Thymus (tissue), 11 donors: ENCODE data around the gene DPP6. TPM values are rescaled to one million over a fixed set of nuclear protein-coding genes. Genes with fewer than 3 reads are reported as not detected.

Source experiments
- DNase-seq, 9 donors: peaks; one replicate each; pipeline ENCODE4 v3.0.0-alpha.2; 2013; ENCODE audit warnings: low spot score in 9 of 9, low read depth in 6 of 9, missing footprints in 1 of 9
- H3K27ac ChIP-seq, 2 donors: one replicate each; pipeline ENCODE4 v1.5.1; 2013; ENCODE audit warnings: control low read depth in 1 of 2, low read depth in 1 of 2, low read length in 1 of 2, mild to moderate bottlenecking in 1 of 2, moderate library complexity in 1 of 2
- H3K27me3 ChIP-seq, 2 donors: one replicate each; pipeline ENCODE4 v1.5.1; 2013; ENCODE audit warnings: low read length in 1 of 2; ENCODE audit not compliant: control insufficient read depth in 2 of 2, insufficient read depth in 1 of 2
- H3K36me3 ChIP-seq, 2 donors: one replicate each; pipeline ENCODE4 v1.5.1; 2013; ENCODE audit warnings: low read length in 1 of 2, mild to moderate bottlenecking in 1 of 2, moderate library complexity in 1 of 2; ENCODE audit not compliant: control insufficient read depth in 2 of 2, insufficient read depth in 2 of 2
- H3K4me1 ChIP-seq, 2 donors: one replicate each; pipeline ENCODE4 v1.5.1; 2013; ENCODE audit warnings: low read length in 2 of 2; ENCODE audit not compliant: control insufficient read depth in 2 of 2, insufficient read depth in 2 of 2
- H3K4me3 ChIP-seq, 2 donors: one replicate each; pipeline ENCODE4 v1.5.1; 2013; ENCODE audit warnings: low read length in 2 of 2, control low read depth in 1 of 2, mild to moderate bottlenecking in 1 of 2
- H3K9me3 ChIP-seq, 2 donors: one replicate each; pipeline ENCODE4 v1.5.1; 2013; ENCODE audit warnings: low read length in 1 of 2, mild to moderate bottlenecking in 1 of 2; ENCODE audit not compliant: control insufficient read depth in 2 of 2, insufficient read depth in 1 of 2
- WGBS: extraction: QIAGEN DNeasy Blood & Tissue Kit; methylation state at CpG from one replicate; pipeline ENCODE4 v1.1.7; 2013; 5-methylcytosine and 5-hydroxymethylcytosine counted together
- polyA plus RNA-seq: library from polyadenylated mRNA; stranded (reverse); fragments of 200-250 nt; gene quantifications from one replicate; pipeline ENCODE4 v1.2.3, GENCODE V29; 2013
- total RNA-seq: library from RNA; stranded (reverse); fragments of 120-200 nt; gene quantifications from one replicate; pipeline ENCODE4 v1.2.4, GENCODE V29; 2013
- donor health status: healthy.

DPP6 gene
- total and polyA plus RNA-seq, 2 donors: 0.75 to 4.5 TPM

DNA sequence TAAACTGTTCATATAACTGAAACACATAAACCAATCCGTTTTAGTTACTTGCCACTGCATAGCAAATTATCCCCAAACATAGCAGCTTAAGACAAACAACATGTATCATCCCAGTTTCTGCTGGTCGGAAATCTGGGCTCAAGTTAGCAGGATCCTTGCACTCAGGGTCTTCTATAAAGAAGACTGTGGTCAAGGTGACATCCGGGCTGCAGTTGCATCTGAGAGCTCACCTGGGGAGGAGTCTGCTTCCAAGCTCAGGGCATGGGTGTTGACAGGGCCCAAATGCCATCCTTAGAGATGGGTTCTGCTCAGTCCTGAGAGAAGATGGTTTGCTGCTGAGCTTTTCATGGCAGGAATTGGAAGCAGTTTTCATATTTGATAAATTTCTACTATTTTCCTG lies 519.6 kb downstream of the DPP6 start:
- Histone ChIP-seq H3K27me3 (no peaks in the 10 kb centered on the region), H3K4me1 (no peaks in the 10 kb centered on the region), H3K36me3 (no peaks in the 10 kb centered on the region), H3K27ac (no peak overlapping the region), H3K4me3 (no peak overlapping the region), H3K9me3 (peaks cover 7 to 9% of the 10 kb centered on the region in 2 donors)
- no peak for DNase-seq
- 89% methylated on average over 3 of the region's 3 CpGs for WGBS

DNA sequence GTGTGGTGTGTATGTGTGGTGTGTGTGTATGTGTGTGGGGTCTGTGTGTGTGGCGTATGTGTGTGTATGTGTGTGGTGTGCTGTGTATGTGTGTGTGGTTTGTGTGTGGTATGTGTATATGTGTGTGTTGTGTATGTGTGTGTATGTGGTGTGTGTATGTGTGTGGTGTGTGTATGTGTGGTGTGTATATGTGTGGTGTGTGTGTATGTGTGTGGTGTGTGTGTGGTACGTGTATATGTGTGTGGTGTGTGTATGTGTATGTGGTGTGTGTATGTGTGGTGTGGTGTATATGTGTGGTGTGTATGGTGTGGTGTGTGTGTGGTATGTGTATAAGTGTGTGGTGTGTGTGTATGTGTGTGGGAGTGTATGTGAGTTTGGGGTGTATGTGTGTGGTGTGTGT lies 522.0 kb downstream of the DPP6 start:
- no peak for DNase-seq
- Histone ChIP-seq H3K4me1 (no peaks in the 10 kb centered on the region), H3K9me3 (peaks cover 7 to 9% of the 10 kb centered on the region in 2 donors), H3K27me3 (no peaks in the 10 kb centered on the region), H3K36me3 (no peaks in the 10 kb centered on the region), H3K4me3 (no peak overlapping the region), H3K27ac (no peak overlapping the region)
- WGBS: 99% methylated on average over 2 of the region's 2 CpGs

DNA sequence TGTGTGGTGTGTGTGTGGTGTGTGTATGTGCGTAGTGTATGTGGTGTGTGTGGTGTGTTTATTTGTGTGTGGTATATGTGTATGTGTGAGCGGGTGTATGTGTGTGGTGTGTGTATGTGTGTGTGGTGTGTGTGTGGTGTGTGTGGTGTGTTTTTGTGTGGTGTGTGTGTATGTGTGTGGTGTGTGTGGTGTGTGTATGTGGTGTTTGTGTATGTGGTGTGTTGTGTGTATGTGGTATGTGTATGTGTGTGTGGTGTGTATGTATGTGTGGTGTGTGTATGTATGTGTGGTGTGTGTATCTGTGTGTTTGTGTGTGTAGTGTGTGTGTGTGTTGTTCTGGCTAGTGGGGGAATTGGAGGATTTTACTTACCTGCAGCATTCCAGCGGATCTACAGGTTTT lies 523.3 kb downstream of the DPP6 start:
- no peaks in the 10 kb centered on the region for H3K36me3 ChIP-seq
- H3K27ac ChIP-seq: no peak overlapping the region
- no peak overlapping the region for H3K4me3 ChIP-seq
- peaks cover 7 to 9% of the 10 kb centered on the region in 2 donors for H3K9me3 ChIP-seq
- H3K27me3 ChIP-seq: no peaks in the 10 kb centered on the region
- no peaks in the 10 kb centered on the region for H3K4me1 ChIP-seq
- no peak for DNase-seq
- 96% methylated on average over 3 of the region's 3 CpGs for WGBS

DNA sequence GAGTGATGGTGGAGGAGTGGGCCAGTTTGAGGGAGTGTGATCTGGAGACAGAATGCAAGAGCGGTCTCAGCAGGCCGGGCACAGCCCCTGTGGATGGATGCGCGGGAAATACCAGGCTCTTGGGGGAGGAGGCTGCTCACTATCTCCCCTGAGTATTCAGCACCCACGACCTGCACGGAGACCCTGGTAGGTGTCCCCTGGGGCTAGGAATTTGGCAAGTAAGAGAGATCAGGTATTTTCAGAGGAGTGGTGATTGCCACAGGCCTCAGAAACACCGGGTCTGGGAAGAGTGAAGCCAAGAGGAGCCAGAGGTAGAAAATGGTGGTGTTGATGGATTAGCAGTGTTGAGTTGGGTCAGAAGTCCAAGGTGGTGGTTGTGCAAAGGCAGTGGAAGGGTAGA lies 524.4 kb downstream of the DPP6 start:
- Histone ChIP-seq H3K4me1 (no peaks in the 10 kb centered on the region), H3K27me3 (no peaks in the 10 kb centered on the region), H3K27ac (no peak overlapping the region), H3K36me3 (no peaks in the 10 kb centered on the region), H3K4me3 (no peak overlapping the region), H3K9me3 (peaks cover 7 to 9% of the 10 kb centered on the region in 2 donors)
- WGBS: 95% methylated on average over 7 of the region's 7 CpGs
- no peak for DNase-seq

DNA sequence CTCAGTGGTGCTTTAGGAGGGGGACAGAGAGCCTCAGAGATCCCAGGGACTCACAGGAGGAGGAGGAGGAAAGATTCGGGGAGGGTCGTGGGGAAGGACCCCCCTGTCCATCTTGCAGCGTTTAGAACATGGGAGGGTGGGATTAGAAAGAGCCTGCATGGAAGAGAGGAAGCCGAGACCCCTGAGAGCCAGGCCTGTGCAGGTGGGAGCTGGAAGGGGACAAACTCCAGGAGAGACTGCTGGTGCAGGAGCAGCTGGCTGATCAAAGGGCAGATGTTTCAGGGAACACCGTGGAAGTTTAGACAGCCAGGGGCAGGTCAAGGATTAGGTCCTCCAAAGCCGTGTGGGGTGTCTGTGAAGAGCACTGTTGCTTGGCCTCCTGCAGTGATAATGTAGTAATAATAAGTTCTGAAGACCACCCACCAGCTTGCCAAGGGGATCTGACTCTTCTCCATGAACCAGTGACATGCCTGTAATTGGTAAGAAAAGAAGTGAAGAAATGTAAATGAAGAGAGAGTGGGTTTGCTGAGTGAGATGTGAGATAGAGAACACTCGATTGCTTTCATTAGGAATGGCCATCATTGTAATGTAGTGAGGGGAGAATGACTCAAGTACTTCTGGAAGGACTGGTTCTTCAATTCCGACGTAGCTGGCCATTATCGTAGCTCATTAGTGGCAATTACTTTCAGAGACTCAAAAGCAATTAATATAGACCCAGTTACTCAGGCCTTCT lies 525.1 kb downstream of the DPP6 start:
- Histone ChIP-seq H3K27ac (no peak overlapping the region), H3K9me3 (peaks cover 7% of the 10 kb centered on the region in 2 donors), H3K27me3 (no peaks in the 10 kb centered on the region), H3K4me3 (no peak overlapping the region), H3K36me3 (no peaks in the 10 kb centered on the region), H3K4me1 (no peaks in the 10 kb centered on the region)
- WGBS: 93% methylated on average over 10 of the region's 10 CpGs
- no peak for DNase-seq

DNA sequence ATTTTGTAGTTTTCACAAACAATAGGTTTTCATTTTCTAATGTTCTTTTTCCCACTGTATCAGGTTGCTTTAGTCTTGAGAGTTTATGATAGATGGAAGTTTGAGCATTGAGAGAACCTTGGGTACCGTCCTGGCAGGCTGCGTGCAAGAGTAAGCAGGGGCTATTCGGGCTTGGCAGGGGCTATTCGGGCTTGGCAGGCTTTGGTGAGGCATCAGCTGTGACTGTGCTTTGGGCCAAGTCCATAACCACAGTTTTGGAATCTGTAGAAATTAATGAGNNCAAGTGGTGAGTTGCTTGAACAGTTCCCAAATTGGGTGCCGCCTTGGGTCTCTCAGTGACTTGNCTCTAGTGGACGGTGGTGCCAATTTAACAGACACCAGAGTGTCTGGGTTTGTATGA lies 526.1 kb downstream of the DPP6 start:
- DNase-seq: no peak
- no peaks in the 10 kb centered on the region for H3K27me3 ChIP-seq
- H3K4me1 ChIP-seq: no peaks in the 10 kb centered on the region
- H3K27ac ChIP-seq: no peak overlapping the region
- H3K36me3 ChIP-seq: no peaks in the 10 kb centered on the region
- H3K9me3 ChIP-seq: peaks cover 7% of the 10 kb centered on the region in 2 donors
- 95% methylated on average over 6 of the region's 6 CpGs for WGBS
- H3K4me3 ChIP-seq: no peak overlapping the region

DNA sequence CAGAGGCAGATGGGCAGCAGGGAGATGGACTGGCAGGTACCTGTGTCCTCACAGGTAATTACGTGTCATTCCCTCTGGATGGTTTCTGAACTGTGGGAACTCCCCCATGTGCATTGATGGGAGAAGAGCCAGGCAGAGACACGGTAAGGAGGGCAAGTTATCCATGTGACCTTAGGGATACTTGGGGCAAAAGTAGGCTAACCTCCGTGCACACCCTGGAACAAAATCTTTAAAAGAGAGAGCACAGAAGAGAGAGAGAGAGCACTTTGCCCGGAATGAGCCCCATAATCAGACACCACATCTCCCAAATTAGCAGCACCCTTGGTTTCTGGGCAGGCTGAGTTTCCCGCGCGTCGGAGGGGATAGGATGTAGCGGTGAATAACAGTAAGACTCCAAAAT lies 527.5 kb downstream of the DPP6 start:
- H3K27ac ChIP-seq: no peak overlapping the region
- H3K36me3 ChIP-seq: no peaks in the 10 kb centered on the region
- no peak overlapping the region for H3K4me3 ChIP-seq
- no peaks in the 10 kb centered on the region for H3K27me3 ChIP-seq
- H3K9me3 ChIP-seq: peaks cover 4 to 8% of the 10 kb centered on the region in 2 donors
- DNase-seq: no peak
- 94% methylated on average over 9 of the region's 9 CpGs for WGBS
- no peaks in the 10 kb centered on the region for H3K4me1 ChIP-seq

DNA sequence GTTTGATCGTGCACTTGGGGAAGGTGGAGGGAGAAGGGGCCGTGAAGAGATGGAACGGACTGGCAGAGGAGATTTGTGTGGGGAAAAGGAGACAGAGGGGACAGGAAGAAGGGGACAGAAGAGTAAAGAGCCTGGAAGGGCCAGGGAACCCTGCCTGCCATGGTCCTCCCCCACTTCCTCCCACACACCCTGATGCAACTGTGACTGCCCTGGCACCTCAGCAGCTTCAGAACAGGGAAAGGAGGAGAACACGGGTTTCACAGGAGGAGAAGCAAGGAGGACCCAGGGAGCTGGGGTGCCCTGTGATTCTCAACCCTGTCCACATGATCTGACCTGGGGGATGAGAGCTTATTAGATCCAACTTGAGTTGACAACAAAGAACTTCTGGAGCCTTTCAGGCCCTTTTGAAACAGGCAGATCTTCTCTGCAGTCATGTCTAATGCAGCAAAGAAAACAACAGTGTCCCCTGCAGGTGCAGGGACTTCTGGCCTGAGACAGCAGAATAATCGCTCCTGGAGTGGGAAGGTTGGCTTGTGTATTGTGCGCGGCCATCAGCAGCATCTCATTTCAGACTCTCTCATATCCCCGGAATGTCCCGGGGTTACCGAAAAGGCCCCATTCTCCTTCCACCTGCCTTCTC lies 529.2 kb downstream of the DPP6 start:
- no peaks in the 10 kb centered on the region for H3K27me3 ChIP-seq
- no peak overlapping the region for H3K27ac ChIP-seq
- DNase-seq: no peak
- 90% methylated on average over 10 of the region's 10 CpGs for WGBS
- peaks cover 0 to 4% of the 10 kb centered on the region in 2 donors for H3K9me3 ChIP-seq
- H3K4me3 ChIP-seq: no peak overlapping the region
- no peaks in the 10 kb centered on the region for H3K36me3 ChIP-seq
- no peaks in the 10 kb centered on the region for H3K4me1 ChIP-seq

DNA sequence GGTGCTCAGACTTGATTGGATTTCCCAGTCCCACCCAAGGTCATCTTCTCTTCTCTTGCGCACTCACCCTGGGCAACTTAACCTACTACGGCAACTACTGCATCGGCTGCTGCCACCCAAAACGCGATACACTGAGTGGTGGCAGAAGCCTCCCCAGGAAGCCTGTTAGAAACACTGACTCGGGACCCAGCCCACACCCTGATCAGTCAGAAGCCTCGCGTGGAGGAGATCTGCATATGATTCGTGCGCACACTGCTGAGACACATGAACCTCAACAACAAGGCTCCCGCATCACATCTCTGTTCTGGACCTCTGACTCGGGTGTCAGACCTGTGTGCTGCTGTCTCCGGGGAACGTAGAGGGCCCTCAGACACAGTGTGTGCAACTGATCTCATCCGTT lies 531.3 kb downstream of the DPP6 start:
- H3K36me3 ChIP-seq: no peaks in the 10 kb centered on the region
- no peak overlapping the region for H3K4me3 ChIP-seq
- no peak overlapping the region for H3K27ac ChIP-seq
- peaks cover 0 to 4% of the 10 kb centered on the region in 2 donors for H3K9me3 ChIP-seq
- no peaks in the 10 kb centered on the region for H3K4me1 ChIP-seq
- 97% methylated on average over 15 of the region's 15 CpGs for WGBS
- H3K27me3 ChIP-seq: no peaks in the 10 kb centered on the region
- no peak for DNase-seq
